ENCODE data around the gene CERS2.

- no peak for TF ChIP-seq CTCF (conservative IDR thresholded peaks at IDR 0.05; ENCODE audit: low read depth, low read length)
- no peak for TF ChIP-seq NFE2L2 (IDR thresholded peaks at IDR 0.05; ENCODE audit: low read depth, low read length)
- no peak for TF ChIP-seq POLR2A (IDR thresholded peaks at IDR 0.05; ENCODE audit: low read depth, low read length)
- TF ChIP-seq RCOR1 (IDR thresholded peaks at IDR 0.05; ENCODE audit: insufficient replicate concordance, low read length): no peak
Measured at GRCh38 chr1:150967936-150968335, 6.7 kb downstream of the CERS2 start.
